Activated gamma-delta T cell (primary cell): Measurements from ENCODE around the gene PAGR1.
"Not testable (repeated sequence)": the region's sequence is repeated elsewhere in the genome, so short reads cannot be mapped to it uniquely, and the experiment has no call there.

Experiments used
- DNase-seq: peaks from one replicate; lab custom pipeline; 2025; lab: John Stamatoyannopoulos, UW
- total RNA-seq, 2 donors: gene quantifications; one replicate each; lab custom pipeline; 2026; lab: John Stamatoyannopoulos, UW

The PAGR1 gene
- total RNA-seq: 26.8 to 38.9 reads per million in 2 donors

DNA sequence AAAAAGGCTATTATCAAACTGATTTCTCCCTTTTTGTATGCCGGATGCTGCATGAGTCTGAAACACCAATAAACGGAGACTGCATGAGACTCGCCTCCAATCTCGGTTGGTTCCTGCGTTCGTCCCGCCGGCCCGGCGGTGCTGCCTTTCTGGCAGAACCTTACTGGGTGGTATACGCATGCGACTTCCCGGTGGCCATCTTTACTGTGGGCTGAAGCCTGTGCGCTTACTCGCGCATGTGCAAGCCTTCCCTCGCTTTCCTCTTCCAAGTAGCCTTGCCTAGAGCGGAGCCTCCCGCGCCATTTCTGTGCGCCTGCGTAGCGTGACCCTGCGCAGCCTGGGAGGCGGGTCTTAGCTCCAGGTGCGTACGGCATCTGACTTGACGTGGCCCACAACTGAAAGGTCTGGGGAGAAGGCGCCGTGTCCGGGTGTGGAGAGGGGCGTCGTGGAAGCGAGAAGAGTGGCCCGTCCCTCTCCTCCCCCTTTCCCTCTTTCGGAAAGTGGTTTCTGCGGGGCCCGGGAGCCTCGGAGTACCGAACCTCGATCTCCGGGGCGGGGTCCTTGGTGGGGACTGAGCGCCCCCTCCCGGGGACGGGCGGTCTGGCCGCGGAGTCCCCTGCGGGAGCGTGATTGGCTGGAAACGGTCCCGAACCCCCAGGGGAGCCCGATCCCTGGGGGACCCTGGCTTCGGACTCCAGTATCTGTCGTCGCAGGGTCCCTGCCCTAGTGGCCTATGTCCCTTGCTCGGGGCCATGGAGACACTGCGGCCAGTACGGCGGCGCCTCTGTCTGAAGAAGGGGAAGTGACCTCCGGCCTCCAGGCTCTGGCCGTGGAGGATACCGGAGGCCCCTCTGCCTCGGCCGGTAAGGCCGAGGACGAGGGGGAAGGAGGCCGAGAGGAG, at the start of gene PAGR1:
TSS of gene PAGR1 (plus strand) at position 360 of the 901 bp plus-strand sequence. CDS start at position 734, 374 bp downstream.
- DNase-seq: peak; percentile 89

DNA sequence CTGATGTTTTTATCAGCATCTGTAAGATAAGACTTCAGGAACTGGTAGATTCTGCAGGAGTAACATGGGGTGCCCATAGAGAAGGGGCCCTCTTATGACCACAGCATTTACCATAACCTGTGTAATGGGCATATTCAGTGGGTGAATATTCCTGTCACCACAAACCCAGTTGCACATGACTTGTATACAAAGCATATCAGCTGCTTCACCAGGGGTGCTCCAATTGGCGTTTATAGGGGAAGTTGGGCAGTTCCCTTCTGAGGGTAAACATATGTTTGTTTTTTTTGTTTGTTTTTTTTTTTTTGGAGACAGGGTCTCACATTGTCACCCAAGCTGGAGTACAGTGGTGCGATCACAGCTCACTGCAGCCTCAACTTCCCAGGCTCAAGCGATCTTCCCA, 49.4 kb upstream of the PAGR1 start:
- no peak for DNase-seq

DNA sequence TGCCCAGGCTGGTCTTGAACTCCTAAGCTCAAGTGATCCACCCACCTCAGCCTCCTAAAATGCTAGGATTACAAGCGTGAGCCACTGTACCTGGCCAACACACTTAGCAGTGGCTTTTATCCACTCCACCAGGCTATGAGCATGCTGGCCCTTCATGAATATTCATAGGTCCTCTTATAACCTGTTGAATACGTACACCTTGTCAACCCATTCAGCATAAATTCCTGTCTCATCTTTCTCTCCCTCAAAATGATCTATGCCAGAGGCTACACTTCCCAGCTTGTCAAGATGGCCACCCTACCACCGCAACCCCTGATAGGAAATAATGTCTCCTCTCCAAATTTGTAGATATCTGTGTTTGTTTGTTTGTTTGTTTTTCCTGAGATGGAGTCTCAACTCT, 48.9 kb upstream of the PAGR1 start:
- no peak for DNase-seq

DNA sequence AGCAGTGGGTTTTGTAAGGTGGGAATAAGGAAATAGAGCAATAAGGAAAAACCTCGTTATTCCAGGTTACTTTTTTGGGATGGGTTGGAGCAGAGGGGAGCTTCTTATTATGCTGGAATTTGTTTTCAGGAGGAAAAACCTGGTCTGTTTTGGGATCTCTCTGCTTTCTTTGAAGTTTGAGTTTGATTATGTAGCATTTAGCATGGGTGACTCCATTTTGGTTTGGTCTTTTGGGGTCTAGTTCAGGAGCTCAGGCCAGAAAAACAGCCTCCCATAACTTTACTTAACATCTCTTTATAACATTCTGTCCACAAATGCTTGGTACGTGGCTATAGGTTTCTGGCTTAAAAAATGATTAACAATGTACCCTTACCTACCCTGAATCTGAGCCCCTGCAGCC, 46.4 kb upstream of the PAGR1 start:
- DNase-seq: no peak

DNA sequence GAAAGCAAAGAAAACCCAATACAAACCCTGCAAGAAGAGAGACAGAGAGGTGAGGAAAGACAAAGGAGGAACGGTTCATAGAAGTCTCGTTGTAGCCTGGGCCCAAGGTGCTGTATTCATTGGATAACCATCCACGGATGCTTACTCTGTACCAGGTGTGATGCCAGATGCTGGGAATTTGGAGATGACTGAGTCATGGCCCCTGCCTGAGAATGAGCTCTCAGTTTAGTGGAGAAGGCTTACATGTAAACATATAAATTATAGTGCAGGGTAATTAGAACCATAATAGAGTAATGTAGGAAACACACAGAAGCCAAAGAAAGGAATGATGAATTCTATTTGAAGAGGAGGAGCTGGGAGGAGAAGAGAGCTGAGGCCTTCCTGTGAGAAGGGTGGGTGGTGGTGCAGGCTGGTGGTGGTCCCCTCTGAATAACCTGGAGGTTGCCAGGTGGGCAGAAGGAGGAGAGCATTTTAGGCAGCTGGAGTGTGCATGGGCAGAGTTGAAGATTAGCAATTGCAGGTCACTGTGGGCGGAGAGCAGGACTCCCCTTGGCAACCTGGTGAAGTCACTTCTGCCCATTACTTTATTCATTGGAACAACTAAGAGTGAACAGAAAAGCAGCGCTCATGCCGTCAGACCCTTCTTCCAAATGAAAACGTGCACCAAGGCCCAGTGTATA, 45.6 kb upstream of the PAGR1 start:
- DNase-seq: no peak

DNA sequence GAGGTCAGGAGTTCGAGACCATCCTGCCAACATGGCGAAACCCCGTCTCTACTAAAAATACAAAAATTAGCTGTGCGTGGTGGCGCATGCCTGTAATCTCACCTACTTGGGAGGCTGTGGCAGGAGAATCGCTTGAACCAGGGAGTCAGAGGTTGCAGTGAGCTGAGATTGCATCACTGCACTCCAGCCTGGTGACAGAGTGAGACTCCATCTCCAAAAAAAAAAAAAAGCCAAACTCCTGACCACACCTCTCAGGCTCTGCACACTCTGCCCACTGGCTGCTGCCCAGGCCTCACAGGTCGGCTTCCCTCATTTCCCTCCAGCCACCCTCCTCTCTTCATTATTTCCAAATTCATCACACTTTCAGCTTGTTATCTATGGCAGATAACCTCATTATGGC, 43.6 kb upstream of the PAGR1 start:
- not testable (repeated sequence) for DNase-seq

DNA sequence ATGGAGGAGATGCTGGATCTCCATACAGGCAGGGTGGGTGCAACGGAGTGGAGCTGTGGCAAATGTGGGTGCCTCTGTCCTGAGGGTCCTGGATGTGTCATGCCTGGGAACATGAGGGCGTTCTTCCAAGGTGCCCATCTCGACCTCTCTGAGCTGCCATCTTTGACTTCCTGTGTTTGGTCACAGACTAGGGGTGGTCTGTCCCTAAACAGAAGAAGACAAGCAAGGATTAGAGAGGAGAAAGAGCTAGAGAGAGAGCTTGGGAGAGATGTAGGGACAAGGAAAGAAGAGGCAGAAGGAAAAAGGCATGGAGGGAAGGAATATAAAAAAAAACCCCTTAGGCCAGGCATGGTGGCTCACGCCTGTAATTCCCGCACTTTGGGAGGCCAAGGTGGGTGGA, 41.2 kb upstream of the PAGR1 start:
- DNase-seq: no peak

DNA sequence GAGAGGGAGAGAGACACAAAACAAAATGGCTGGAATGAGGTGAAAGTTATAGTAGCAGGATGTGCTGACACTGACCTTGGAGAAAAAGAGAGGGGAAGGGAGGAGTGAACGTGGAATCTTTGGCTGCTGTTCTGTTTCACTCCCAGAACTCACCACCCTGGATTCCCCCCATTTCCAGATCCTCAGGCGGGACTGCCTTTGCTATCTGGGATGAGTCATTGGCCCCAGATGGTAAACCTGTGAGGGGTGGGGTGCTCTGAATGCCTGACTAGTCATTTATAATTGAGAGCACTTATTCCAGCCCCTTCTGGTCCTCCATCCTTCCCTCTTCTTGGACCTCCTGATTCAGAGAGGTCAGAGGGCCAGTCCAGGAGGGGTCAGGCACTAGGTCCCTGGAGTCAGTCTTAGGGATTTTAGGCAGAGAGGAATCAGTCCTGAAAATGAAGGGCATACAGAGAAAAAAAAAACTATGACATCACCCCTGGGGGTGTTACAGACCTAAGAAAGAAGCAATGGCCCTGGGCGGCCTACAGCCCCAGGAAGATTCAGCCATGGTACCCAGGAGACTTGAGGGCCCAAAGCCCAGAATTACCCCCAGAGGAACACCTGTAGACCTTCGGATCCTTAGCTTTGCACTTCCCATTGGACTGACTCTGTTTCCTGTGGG, 40.1 kb upstream of the PAGR1 start:
- no peak for DNase-seq

DNA sequence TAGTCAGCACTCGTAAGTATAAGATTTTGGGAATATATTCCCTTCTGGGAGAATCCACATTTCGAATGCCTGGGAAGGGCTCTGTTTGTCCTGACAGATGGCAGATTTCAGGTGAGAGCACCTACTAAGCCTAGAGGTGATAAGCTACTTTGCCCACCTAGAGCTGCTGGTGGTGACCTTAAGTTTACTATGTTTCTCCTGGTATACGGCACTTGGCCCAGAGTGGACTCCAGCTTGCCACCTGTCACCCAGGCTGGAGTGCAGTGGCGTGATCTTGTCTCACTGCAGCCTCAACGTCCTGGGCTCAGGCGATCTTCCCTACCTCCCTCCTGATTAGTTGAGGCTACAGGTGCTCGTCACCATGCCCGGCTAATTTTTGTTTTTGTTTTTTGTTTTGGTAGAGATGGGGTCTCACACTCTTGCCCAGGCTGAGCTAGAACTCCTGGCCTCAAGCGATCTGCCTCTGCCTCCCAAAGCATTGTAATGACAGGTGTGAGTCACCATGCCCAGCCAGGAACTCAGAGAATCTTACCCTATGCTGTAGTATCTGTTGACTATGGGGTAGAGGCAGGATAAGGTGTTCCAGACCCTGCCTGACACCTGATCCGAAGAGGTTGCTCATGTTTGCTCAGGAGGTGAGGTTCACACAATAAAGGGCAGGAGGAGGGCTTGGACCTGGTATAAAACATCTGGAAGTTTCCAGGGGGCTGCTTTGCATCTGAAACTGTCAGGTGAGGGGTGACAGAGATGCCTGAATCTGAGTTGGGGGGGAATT, 38.2 kb upstream of the PAGR1 start, which contains the start of gene ZG16:
TSS of gene ZG16 (plus strand) at position 681 of the 775 bp plus-strand sequence. CDS start 1,011 bp downstream, outside the sequence.
- DNase-seq: no peak

DNA sequence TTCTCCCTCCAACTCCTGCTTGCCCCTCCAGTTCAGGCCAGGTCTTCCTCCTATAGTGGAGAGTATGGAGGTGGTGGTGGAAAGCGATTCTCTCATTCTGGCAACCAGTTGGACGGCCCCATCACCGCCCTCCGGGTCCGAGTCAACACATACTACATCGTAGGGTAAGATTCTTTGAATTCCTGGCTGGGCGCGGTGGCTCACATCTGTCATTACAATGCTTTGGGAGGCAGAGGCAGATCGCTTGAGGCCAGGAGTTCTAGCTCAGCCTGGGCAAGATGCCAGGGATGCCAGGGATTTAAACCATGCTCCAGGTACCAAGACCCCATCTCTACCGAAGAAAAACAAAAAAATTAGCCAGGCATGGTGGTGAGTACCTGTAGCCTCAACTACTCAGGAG, 36.5 kb upstream of the PAGR1 start:
- no peak for DNase-seq

DNA sequence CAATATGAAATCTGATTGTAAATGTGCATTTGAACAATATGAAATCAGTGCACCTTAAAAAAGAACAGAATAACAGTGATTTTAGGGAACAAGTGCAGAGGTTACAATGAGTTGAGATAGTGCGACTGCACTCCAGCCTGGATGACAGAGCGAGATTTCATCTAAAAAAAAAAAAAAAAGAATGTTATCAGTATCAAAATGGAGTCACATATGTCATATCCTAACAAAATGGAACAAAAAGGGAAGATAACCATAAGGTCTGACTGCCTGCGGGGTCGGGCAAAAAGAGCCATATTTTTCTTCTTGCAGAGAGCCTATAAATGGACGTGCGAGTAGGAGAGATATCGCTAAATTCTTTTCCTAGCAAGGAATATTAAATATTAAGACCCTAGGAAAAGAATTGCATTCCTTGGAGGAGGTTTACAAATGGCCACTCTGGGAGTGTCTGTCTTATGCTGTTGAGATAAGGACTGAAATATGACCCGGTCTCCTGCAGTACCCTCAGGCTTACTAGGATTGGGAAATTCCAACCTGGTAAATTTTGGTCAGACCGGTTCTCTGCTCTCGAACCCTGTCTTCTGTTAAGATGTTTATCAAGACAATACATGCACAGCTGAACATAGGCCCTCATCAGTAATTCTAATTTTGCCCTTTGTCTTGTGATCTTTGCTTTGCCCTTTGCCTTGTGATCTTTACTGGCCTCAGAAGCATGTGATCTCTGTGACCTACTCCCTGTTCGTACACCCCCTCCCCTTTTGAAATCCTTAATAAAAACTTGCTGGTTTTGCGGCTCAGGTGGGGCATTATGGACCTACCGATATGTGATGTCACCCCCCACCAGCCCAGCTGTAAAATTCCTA, 32.6 kb upstream of the PAGR1 start:
- not testable (repeated sequence) for DNase-seq

DNA sequence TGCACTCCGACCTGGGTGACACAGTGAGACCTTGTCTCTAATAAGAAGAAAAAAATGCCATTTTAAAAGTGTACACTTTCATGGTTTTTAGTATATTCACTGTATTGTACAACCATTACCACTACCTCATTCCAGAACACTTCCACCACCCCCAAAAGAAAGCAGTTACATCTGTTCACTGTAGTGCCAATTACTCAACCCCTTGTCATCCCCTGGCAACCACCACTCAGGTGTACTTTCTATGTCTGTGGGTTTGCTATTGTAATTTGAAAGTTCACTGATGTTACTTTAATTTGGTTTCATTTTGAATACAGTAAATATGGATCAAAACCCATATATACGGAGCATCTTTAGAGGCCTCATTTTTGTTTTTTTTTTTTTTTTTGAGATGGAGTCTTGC, 31.8 kb upstream of the PAGR1 start:
- DNase-seq: no peak

DNA sequence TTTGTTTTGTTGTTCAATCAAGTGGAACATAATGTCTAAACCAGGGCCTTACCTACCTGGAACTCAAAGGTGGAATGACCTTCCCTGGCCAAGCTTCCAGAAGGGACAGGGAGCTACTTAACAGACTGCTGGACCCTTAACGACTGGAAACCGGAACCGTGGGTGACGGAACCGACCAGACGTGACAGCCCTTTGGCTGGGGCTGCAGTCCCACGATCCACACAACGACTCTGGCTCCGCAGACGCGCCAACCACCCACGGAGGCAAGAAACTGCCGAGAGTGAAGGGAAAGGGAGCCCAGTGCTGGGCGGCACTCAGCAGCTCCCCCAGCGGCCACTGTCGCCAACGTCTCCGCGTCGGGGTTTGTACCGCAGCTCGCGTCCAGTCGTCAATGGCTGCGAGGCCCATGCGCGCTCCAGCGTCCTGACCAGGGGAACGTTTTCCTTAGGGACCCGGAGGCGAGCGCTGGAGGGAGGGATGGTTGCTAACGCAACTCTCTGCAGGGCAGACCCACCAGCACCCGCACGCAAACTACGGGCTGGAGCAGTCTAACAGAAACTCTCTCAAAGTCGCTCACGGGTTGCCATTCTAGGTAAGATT, 31.0 kb upstream of the PAGR1 start:
- peak; percentile 38 for DNase-seq

DNA sequence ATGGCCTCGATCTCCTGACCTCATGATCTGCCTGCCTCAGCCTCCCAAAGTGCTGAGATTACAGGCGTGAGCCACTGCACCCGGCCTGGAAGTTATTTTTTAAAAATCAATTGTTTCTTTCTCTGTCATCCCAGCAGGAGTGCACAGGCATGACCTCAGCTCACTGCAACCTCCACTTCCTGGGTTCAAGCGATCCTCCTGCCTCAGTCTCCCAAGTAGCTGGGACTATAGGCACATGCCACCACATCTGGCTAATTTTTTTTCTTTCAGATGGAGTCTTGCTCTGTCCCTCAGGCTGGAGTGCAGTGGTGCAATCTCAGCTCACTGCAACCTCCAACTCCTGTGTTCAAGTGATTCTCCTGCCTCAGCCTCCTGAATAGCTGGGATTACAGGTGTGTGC, 28.8 kb upstream of the PAGR1 start:
- DNase-seq: not testable (repeated sequence)

DNA sequence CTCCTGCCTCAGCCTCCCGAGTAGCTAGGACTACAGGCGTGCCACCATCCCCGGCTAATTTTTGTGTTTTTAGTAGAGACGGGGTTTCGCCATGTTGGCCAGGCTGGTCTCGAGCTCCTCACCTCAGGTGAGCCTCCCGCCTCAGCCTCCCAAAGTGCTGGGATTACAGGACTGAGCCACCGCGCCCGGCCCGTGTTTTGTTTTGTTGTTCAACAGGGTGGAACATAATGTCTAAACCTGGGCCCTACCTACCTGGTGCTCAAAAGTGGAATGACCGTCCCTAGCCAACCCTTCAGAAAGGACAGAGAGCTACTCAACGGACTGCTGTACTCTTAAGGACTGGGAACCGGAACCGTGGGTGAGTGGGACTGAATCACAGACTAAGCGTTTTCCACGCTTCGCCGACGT, 26.2 kb upstream of the PAGR1 start:
- no peak for DNase-seq

DNA sequence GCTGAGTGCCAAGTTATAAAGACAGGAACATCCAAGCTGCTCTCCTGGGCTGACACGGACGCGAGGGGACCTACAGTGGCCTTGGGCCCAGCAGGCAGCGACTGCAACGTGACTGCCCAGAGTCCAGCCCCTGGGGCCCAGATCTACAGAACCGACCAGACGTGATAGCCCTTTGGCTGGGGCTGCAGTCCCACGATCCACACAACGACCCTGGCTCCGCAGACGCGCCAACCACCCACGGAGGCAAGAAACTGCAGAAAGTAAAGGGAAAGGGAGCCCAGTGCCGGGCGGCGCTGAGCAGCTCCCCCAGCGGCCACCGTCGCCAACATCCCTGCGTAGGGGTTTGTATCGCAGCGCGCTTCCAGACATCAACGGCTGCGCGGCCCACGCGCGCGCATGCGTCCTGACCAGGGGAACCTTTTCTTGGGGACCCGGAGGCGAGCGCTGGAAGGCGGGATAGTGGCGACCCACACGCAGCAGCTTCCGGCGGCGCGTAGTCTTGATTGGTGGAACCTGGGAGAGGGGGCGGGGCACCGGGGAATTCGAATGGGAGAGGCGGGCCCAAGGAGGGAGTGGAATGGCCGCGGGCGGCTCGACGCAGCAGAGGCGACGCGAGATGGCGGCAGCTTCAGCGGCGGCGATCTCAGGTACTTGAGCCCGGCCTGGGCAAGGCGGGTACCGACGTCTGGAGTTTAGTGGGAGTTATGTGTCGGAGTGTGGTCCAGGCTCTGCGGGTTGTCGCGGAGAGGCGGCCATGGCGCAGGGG, 25.6 kb upstream of the PAGR1 start, which contains the start of gene KIF22:
TSS of gene KIF22 (plus strand) at position 569 of the 766 bp plus-strand sequence. CDS start at position 578, 9 bp downstream.
- peak; percentile 99 for DNase-seq

DNA sequence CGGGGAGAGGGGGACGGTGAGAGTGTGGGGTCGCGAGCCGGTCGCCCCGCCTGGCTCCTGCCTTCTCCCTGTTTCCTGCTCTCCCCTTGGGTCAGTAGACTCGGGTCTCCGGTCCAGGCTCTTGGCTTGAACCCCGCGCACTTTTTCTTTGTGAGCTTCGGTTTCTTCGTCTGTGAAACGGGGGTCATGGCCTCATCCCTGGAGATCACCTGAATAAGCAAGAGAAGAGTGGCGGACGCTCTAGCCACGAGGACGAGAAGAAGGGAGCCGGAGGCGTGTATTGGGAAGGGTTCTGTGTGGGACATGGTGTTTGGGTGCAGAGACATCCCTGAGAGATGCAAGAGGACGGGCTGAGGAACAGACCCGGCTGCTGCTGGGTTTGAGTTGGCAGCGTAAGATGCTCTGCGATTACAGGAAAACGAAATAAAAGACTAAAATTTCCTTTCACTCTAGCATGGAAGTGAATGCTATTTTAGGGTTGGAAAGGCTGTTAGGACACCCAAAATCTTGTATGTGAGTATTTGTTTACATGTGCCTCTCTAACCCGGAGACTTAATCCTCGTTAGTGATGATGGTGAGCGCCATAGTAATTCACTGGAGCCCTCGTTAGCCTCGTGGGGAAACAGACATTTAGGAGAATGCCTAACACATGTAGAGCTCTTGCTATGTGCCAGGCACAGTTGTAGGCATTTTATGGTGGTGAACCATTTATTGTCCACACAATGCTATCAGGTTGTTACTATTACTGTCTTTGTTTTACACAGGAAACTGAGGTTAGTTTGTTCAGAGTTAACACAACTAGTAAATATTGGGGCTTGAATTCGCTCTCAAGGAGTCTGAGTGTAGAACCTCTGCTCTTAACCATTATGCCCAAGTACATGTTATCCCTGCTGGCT, 24.8 kb upstream of the PAGR1 start:
- no peak for DNase-seq
